NT2/D1 (cell line): ENCODE results near the gene MRFAP1.

Experiments
- DNase-seq: peaks from one replicate; pipeline ENCODE4 v3.0.0-alpha.2; 2011; ENCODE audit warnings: low read depth, low spot score
- H3K27me3 ChIP-seq: 2 replicates; pipeline ENCODE4 v1.6.0; 2011; ENCODE audit warnings: mild to moderate bottlenecking; ENCODE audit not compliant: insufficient read length, insufficient read depth
- H3K36me3 ChIP-seq: 2 replicates; pipeline ENCODE4 v1.6.1; 2011; ENCODE audit warnings: mild to moderate bottlenecking, low read length, mixed read lengths; ENCODE audit not compliant: insufficient read depth, insufficient read length
- H3K4me1 ChIP-seq: 2 replicates; pipeline ENCODE4 v1.5.1; 2011; ENCODE audit not compliant: insufficient read depth, insufficient read length
- H3K4me3 ChIP-seq: 2 replicates; pipeline ENCODE4 v1.5.1; 2011; ENCODE audit warnings: low read depth; ENCODE audit not compliant: insufficient read length
- H3K9ac ChIP-seq: 2 replicates; pipeline ENCODE4 v1.6.0; 2011; ENCODE audit warnings: low read depth; ENCODE audit not compliant: insufficient read length
- H3K9me3 ChIP-seq: 2 replicates; pipeline ENCODE4 v1.5.1; 2011; ENCODE audit warnings: mild to moderate bottlenecking, low read length; ENCODE audit not compliant: insufficient read depth
- SUZ12 ChIP-seq: IDR thresholded peaks from 2 replicates; pipeline ENCODE4 v1.6.1; 2011; ENCODE audit not compliant: insufficient read length, insufficient read depth; ENCODE audit errors: extremely low read depth
- YY1 ChIP-seq: IDR thresholded peaks from 2 replicates; pipeline ENCODE4 v1.6.1; 2011; ENCODE audit not compliant: insufficient read length, insufficient read depth
- ZNF274 ChIP-seq: IDR thresholded peaks from 2 replicates; pipeline ENCODE4 v1.6.1; 2011; ENCODE audit warnings: mild to moderate bottlenecking, low read depth, low read length

MRFAP1 gene

DNA sequence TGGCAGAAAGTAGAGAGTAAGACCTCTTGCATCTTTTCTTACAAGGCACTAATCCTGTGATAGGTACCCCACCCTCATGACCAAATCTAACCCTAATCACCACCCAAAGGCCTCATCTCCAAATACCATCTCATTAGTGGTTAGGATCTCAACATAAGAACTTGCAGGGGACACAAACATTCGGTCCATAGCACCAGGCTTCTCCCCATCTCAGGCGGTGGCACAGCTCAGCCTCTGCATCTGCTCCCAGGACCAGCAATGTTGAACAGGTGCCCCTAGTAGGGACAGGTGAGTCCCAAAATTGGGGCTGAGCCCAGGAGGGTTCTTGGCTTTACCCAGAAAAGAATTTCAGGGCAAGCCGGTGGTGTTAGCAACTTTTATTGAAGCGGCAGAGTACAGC, 8.4 kb upstream of the MRFAP1 start:
- no peak for DNase-seq
- Histone ChIP-seq H3K36me3 (no peaks in the 10 kb centered on the region), H3K4me3 (no peak overlapping the region), H3K9ac (no peak overlapping the region), H3K4me1 (peaks cover 2% of the 10 kb centered on the region), H3K9me3 (no peaks in the 10 kb centered on the region), H3K27me3 (no peaks in the 10 kb centered on the region)
- TF ChIP-seq ZNF274 (no peak), YY1 (no peak)

- Histone ChIP-seq H3K27me3 (no peaks in the 10 kb centered on the region), H3K4me3 (no peak overlapping the region), H3K36me3 (no peaks in the 10 kb centered on the region), H3K9ac (no peak overlapping the region), H3K4me1 (peaks cover 2% of the 10 kb centered on the region), H3K9me3 (no peaks in the 10 kb centered on the region)
- TF ChIP-seq YY1 (no peak), SUZ12 (no peak), ZNF274 (no peak)
- DNase-seq, result no peak
Measured at GRCh38 chr4:6633091-6633906, 7.2 kb upstream of the MRFAP1 start.

GRCh38 chr4:6634746-6635145, 5.7 kb upstream of the MRFAP1 start:
- TF ChIP-seq YY1 (no peak), ZNF274 (no peak), SUZ12 (no peak)
- H3K9ac ChIP-seq, result no peak overlapping the region
- DNase-seq, result no peak
- H3K4me1 ChIP-seq, result peaks cover 2% of the 10 kb centered on the region
- no peaks in the 10 kb centered on the region for H3K27me3 ChIP-seq
- H3K9me3 ChIP-seq, result no peaks in the 10 kb centered on the region
- H3K36me3 ChIP-seq, result no peaks in the 10 kb centered on the region
- no peak overlapping the region for H3K4me3 ChIP-seq

DNA sequence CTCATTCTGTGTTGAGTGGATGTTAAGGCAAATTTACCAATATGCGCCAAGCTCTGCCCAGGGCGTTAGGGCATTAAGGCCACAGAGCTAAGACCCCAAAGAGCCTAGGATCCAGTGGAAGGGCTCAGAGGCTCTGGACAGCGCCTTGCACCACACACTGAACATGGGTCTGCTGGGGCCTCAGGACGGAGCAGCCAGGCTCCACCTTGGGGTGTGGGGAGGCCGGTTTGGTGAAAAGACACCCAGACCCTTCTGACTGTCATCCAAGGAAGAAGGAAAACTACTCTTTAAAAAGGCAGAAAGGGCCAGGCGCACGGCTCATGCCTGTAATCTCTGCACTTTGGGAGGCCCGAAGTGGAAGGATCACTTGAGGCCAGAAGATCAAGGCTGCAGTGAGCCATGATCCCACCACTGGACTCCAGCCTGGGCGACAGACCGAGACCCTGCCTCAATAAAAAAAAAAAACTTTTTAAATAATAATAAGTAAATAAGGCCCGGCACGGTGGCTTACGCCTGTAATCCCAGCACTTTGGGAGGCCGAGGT, 1.3 kb upstream of the MRFAP1 start:
- no peaks in the 10 kb centered on the region for H3K27me3 ChIP-seq
- TF ChIP-seq ZNF274 (no peak), SUZ12 (no peak), YY1 (no peak)

GRCh38 chr4:6641164-6641970, 882 bp downstream of the MRFAP1 start:
- Histone ChIP-seq H3K9me3 (no peaks in the 10 kb centered on the region), H3K9ac (peak overlapping the region; percentile 98), H3K27me3 (no peaks in the 10 kb centered on the region), H3K4me1 (peaks cover 10% of the 10 kb centered on the region), H3K36me3 (peaks cover 24% of the 10 kb centered on the region), H3K4me3 (peak overlapping the region; percentile 99)
- TF ChIP-seq SUZ12, result no peak
- TF ChIP-seq ZNF274, result no peak
- no peak for TF ChIP-seq YY1
- no peak for DNase-seq

More for the DNA sequence above, 1.3 kb upstream of the MRFAP1 start:
- Histone ChIP-seq H3K4me3 (no peak overlapping the region), H3K9ac (no peak overlapping the region), H3K4me1 (peaks cover 10% of the 10 kb centered on the region), H3K9me3 (no peaks in the 10 kb centered on the region), H3K36me3 (peaks cover 24% of the 10 kb centered on the region)
- no peak for DNase-seq

- TF ChIP-seq ZNF274, result no peak
- TF ChIP-seq YY1, result no peak
- Histone ChIP-seq H3K9me3 (no peaks in the 10 kb centered on the region), H3K36me3 (peaks cover 24% of the 10 kb centered on the region), H3K4me1 (peaks cover 10% of the 10 kb centered on the region), H3K9ac (peak overlapping the region; percentile 98), H3K4me3 (peak overlapping the region; percentile 99), H3K27me3 (no peaks in the 10 kb centered on the region)
- DNase-seq, result no peak
Measured at GRCh38 chr4:6641971-6642320, 1.5 kb downstream of the MRFAP1 start.

- no peak overlapping the region for H3K4me3 ChIP-seq
- peaks cover 10% of the 10 kb centered on the region for H3K4me1 ChIP-seq
- no peaks in the 10 kb centered on the region for H3K27me3 ChIP-seq
- no peaks in the 10 kb centered on the region for H3K9me3 ChIP-seq
- TF ChIP-seq YY1, result no peak
- no peak for TF ChIP-seq SUZ12
- no peak for TF ChIP-seq ZNF274
- peaks cover 24% of the 10 kb centered on the region for H3K36me3 ChIP-seq
- DNase-seq, result no peak
- peak overlapping the region; percentile 15 for H3K9ac ChIP-seq
Measured at GRCh38 chr4:6643141-6643847, 2.8 kb downstream of the MRFAP1 start.
